GM23338 (cell line): Measurements from ENCODE around the gene DAAM2. TPM values are rescaled to one million over a fixed set of nuclear protein-coding genes. Genes with fewer than 3 reads are reported as not detected.

Experiments used
- ATAC-seq: fragments of 200-7000 bp; cut with Tn5 transposase; 3 replicates; pipeline ENCODE4 v1.9.1; 2020
- DNase-seq: peaks from one replicate; pipeline ENCODE4 v3.0.0-alpha.2; 2015; ENCODE audit warnings: low spot score
- H2AFZ ChIP-seq: fragments of 200-600 bp; sonication (generic); 2 replicates; pipeline ENCODE4 v1.8.0; 2016; ENCODE audit warnings: antibody characterized with exemption, mild to moderate bottlenecking, moderate library complexity
- H3F3A ChIP-seq: fragments of 200-600 bp; sonication (generic); replicated peaks from 2 replicates; pipeline ENCODE4 v1.8.0; 2017; ENCODE audit warnings: antibody characterized with exemption, mixed run types, low read depth
- H3K27ac ChIP-seq: fragments of 200-600 bp; sonication (generic); 2 replicates; pipeline ENCODE4 v1.6.1; 2016; ENCODE audit warnings: low read depth
- H3K27me3 ChIP-seq: fragments of 200-600 bp; sonication (generic); 2 replicates; pipeline ENCODE4 v1.8.0; 2016; ENCODE audit warnings: mild to moderate bottlenecking, mixed run types, moderate library complexity; ENCODE audit not compliant: insufficient read depth
- H3K36me3 ChIP-seq: fragments of 200-600 bp; sonication (generic); 2 replicates; pipeline ENCODE4 v1.8.0; 2016; ENCODE audit warnings: mild to moderate bottlenecking; ENCODE audit not compliant: insufficient read depth
- H3K4me1 ChIP-seq: fragments of 200-600 bp; sonication (generic); 2 replicates; pipeline ENCODE4 v1.8.0; 2016; ENCODE audit warnings: mild to moderate bottlenecking, moderate library complexity; ENCODE audit not compliant: insufficient read depth
- H3K4me2 ChIP-seq: fragments of 200-600 bp; sonication (generic); 2 replicates; pipeline ENCODE4 v1.7.1; 2017; ENCODE audit warnings: mixed run types
- H3K4me3 ChIP-seq: fragments of 200-600 bp; sonication (generic); 2 replicates; pipeline ENCODE4 v1.6.1; 2016; ENCODE audit warnings: mixed run types
- H3K79me2 ChIP-seq: fragments of 200-600 bp; sonication (generic); replicated peaks from 2 replicates; pipeline ENCODE4 v1.8.0; 2017; ENCODE audit warnings: mild to moderate bottlenecking; ENCODE audit not compliant: insufficient read depth
- H3K9me2 ChIP-seq: fragments of 200-600 bp; sonication (generic); 2 replicates; pipeline ENCODE4 v1.8.0; 2017; ENCODE audit not compliant: insufficient read depth
- H4K20me1 ChIP-seq: fragments of 200-600 bp; sonication (generic); replicated peaks from 2 replicates; pipeline ENCODE4 v1.8.0; 2017; ENCODE audit warnings: mild to moderate bottlenecking; ENCODE audit not compliant: insufficient read depth
- H3K27ac Mint-ChIP-seq: 2 replicates; pipeline ENCODE4 v1.8.0; 2020; ENCODE audit warnings: inconsistent platforms, mild to moderate bottlenecking, moderate library complexity, mixed read lengths
- H3K27me3 Mint-ChIP-seq: 3 replicates; pipeline ENCODE4 v1.8.0; 2022; ENCODE audit warnings: low read depth, mild to moderate bottlenecking, moderate library complexity, mixed read lengths, inconsistent platforms; ENCODE audit not compliant: insufficient read depth, poor library complexity
- H3K36me3 Mint-ChIP-seq: 3 replicates; pipeline ENCODE4 v1.8.0; 2021; ENCODE audit warnings: low read depth, mild to moderate bottlenecking, inconsistent platforms, moderate library complexity, mixed read lengths
- H3K4me1 Mint-ChIP-seq: 3 replicates; pipeline ENCODE4 v1.8.0; 2020; ENCODE audit warnings: mild to moderate bottlenecking, inconsistent platforms, mixed read lengths
- H3K4me3 Mint-ChIP-seq: 3 replicates; pipeline ENCODE4 v1.8.0; 2021; ENCODE audit warnings: moderate library complexity, mild to moderate bottlenecking, inconsistent platforms, mixed read lengths
- H3K9me3 Mint-ChIP-seq: 3 replicates; pipeline ENCODE4 v1.8.0; 2020; ENCODE audit warnings: moderate library complexity, mild to moderate bottlenecking, inconsistent platforms, mixed read lengths
- CREB1 ChIP-seq: fragments of 250-450 bp; sonication (Bioruptor Pico); IDR thresholded peaks from 2 replicates; pipeline ENCODE4 v1.5.0; 2020; ENCODE audit warnings: low read depth, mild to moderate bottlenecking, moderate library complexity
- EZH2 ChIP-seq: fragments of 200-600 bp; sonication (generic); IDR thresholded peaks from one replicate; pipeline ENCODE4 v1.8.0; 2017; ENCODE audit warnings: antibody characterized with exemption, mild to moderate bottlenecking, low read depth; ENCODE audit not compliant: unreplicated experiment
- EZH2phosphoT487 ChIP-seq: fragments of 200-600 bp; sonication (generic); IDR thresholded peaks from one replicate; pipeline ENCODE4 v1.8.1; 2018; ENCODE audit warnings: antibody characterized with exemption; ENCODE audit not compliant: unreplicated experiment
- NANOG ChIP-seq: IDR thresholded peaks from 2 replicates; pipeline ENCODE4 v1.6.1; 2016; ENCODE audit warnings: antibody characterized with exemption, borderline replicate concordance
- STAT1 ChIP-seq: IDR thresholded peaks from one replicate; pipeline ENCODE4 v1.6.1; 2016; ENCODE audit warnings: antibody characterized with exemption; ENCODE audit not compliant: unreplicated experiment
- ZNF114 ChIP-seq: fragments of 250-450 bp; sonication (Bioruptor Pico); IDR thresholded peaks from 2 replicates; pipeline ENCODE4 v1.5.0; 2020; ENCODE audit warnings: mild to moderate bottlenecking, moderate library complexity
- ZNF331 ChIP-seq: fragments of 250-450 bp; sonication (Bioruptor Pico); IDR thresholded peaks from 2 replicates; pipeline ENCODE4 v1.5.0; 2020; ENCODE audit warnings: low read depth, mild to moderate bottlenecking, moderate library complexity
- polyA plus RNA-seq: library from polyadenylated mRNA; unstranded; fragments of >200 nt; fragmentation: Nextera tagmentation; extraction: Ambion mirVana; gene quantifications from 2 replicates; pipeline ENCODE4 v1.2.1, GENCODE V29; 2016
- total RNA-seq: library from RNA; depleted of rRNA; stranded (reverse); fragments of >200 nt; shearing (Covaris generic); gene quantifications from 2 replicates; pipeline ENCODE4 v1.2.3, GENCODE V29; 2014
- TF ChIP-seq, protein P1 (sequence below): fragments of 250-450 bp; sonication (Bioruptor Pico); IDR thresholded peaks from 2 replicates; pipeline ENCODE4 v1.5.0; 2020; ENCODE audit warnings: mild to moderate bottlenecking, moderate library complexity
- TF ChIP-seq, protein P2 (sequence below), 2 experiments: fragments of 200-600 bp in 1 of 2; sonication (generic) in 1 of 2; conservative IDR thresholded peaks; 2 replicates each; pipeline versions ENCODE4 v1.5.1 to v1.6.1; 2016 to 2017; ENCODE audit warnings: antibody characterized with exemption in 2 of 2, low read depth in 2 of 2, mild to moderate bottlenecking in 2 of 2, moderate library complexity in 1 of 2

Gene DAAM2
- total and polyA plus RNA-seq, 2 experiments from 2014 or later: 1.4 to 4.9 TPM

- no peaks in the 10 kb centered on the region for H4K20me1 ChIP-seq
- H3K9me2 ChIP-seq: 0 out of 2 replicates have a peak, but pooled peaks cover 11% of the 10 kb centered on the region
- TF ChIP-seq, protein P1, sequence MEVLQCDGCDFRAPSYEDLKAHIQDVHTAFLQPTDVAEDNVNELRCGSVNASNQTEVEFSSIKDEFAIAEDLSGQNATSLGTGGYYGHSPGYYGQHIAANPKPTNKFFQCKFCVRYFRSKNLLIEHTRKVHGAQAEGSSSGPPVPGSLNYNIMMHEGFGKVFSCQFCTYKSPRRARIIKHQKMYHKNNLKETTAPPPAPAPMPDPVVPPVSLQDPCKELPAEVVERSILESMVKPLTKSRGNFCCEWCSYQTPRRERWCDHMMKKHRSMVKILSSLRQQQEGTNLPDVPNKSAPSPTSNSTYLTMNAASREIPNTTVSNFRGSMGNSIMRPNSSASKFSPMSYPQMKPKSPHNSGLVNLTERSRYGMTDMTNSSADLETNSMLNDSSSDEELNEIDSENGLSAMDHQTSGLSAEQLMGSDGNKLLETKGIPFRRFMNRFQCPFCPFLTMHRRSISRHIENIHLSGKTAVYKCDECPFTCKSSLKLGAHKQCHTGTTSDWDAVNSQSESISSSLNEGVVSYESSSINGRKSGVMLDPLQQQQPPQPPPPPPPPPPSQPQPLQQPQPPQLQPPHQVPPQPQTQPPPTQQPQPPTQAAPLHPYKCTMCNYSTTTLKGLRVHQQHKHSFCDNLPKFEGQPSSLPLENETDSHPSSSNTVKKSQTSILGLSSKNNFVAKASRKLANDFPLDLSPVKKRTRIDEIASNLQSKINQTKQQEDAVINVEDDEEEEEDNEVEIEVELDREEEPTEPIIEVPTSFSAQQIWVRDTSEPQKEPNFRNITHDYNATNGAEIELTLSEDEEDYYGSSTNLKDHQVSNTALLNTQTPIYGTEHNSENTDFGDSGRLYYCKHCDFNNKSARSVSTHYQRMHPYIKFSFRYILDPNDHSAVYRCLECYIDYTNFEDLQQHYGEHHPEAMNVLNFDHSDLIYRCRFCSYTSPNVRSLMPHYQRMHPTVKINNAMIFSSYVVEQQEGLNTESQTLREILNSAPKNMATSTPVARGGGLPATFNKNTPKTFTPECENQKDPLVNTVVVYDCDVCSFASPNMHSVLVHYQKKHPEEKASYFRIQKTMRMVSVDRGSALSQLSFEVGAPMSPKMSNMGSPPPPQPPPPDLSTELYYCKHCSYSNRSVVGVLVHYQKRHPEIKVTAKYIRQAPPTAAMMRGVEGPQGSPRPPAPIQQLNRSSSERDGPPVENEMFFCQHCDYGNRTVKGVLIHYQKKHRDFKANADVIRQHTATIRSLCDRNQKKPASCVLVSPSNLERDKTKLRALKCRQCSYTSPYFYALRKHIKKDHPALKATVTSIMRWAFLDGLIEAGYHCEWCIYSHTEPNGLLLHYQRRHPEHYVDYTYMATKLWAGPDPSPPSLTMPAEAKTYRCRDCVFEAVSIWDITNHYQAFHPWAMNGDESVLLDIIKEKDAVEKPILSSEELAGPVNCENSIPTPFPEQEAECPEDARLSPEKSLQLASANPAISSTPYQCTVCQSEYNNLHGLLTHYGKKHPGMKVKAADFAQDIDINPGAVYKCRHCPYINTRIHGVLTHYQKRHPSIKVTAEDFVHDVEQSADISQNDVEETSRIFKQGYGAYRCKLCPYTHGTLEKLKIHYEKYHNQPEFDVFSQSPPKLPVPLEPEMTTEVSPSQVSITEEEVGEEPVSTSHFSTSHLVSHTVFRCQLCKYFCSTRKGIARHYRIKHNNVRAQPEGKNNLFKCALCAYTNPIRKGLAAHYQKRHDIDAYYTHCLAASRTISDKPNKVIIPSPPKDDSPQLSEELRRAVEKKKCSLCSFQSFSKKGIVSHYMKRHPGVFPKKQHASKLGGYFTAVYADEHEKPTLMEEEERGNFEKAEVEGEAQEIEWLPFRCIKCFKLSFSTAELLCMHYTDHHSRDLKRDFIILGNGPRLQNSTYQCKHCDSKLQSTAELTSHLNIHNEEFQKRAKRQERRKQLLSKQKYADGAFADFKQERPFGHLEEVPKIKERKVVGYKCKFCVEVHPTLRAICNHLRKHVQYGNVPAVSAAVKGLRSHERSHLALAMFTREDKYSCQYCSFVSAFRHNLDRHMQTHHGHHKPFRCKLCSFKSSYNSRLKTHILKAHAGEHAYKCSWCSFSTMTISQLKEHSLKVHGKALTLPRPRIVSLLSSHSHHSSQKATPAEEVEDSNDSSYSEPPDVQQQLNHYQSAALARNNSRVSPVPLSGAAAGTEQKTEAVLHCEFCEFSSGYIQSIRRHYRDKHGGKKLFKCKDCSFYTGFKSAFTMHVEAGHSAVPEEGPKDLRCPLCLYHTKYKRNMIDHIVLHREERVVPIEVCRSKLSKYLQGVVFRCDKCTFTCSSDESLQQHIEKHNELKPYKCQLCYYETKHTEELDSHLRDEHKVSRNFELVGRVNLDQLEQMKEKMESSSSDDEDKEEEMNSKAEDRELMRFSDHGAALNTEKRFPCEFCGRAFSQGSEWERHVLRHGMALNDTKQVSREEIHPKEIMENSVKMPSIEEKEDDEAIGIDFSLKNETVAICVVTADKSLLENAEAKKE (CRISPR knock-in tag): no peak
- TF ChIP-seq CREB1 (CRISPR knock-in tag) (no peak), ZNF331 (no peak), NANOG (no peak), EZH2phosphoT487 (no peak), STAT1 (no peak), ZNF114 (CRISPR knock-in tag) (no peak), EZH2 (no peak)
- TF ChIP-seq, protein P2, sequence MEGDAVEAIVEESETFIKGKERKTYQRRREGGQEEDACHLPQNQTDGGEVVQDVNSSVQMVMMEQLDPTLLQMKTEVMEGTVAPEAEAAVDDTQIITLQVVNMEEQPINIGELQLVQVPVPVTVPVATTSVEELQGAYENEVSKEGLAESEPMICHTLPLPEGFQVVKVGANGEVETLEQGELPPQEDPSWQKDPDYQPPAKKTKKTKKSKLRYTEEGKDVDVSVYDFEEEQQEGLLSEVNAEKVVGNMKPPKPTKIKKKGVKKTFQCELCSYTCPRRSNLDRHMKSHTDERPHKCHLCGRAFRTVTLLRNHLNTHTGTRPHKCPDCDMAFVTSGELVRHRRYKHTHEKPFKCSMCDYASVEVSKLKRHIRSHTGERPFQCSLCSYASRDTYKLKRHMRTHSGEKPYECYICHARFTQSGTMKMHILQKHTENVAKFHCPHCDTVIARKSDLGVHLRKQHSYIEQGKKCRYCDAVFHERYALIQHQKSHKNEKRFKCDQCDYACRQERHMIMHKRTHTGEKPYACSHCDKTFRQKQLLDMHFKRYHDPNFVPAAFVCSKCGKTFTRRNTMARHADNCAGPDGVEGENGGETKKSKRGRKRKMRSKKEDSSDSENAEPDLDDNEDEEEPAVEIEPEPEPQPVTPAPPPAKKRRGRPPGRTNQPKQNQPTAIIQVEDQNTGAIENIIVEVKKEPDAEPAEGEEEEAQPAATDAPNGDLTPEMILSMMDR (conservative IDR thresholded peaks at IDR 0.05; ENCODE audit: low read depth in 2 of 2): no peak
- H2AFZ ChIP-seq: no peak overlapping the region
- no peak overlapping the region for H3K4me3 Mint-ChIP-seq
- no peak overlapping the region for H3K27ac Mint-ChIP-seq
- no peaks in the 10 kb centered on the region for H3K27me3 ChIP-seq
- no peak for DNase-seq
- ATAC-seq: no peak
- no peak overlapping the region for H3K4me2 ChIP-seq
- H3K27me3 Mint-ChIP-seq: peaks cover 2% of the 10 kb centered on the region
- peaks cover 14% of the 10 kb centered on the region for H3K4me1 Mint-ChIP-seq
- H3K4me1 ChIP-seq: peaks cover 13% of the 10 kb centered on the region
- no peaks in the 10 kb centered on the region for H3K9me3 Mint-ChIP-seq
- no peaks in the 10 kb centered on the region for H3F3A ChIP-seq
- no peak overlapping the region for H3K4me3 ChIP-seq
- H3K36me3 Mint-ChIP-seq: peaks cover 3% of the 10 kb centered on the region; the same call in 1 of the 3 replicates
- no peak overlapping the region for H3K27ac ChIP-seq
- H3K79me2 ChIP-seq: no peaks in the 10 kb centered on the region
- H3K36me3 ChIP-seq: no peaks in the 10 kb centered on the region
These were observed 101.1 kb downstream of the DAAM2 start for GRCh38 chr6:39893286-39893685.
